Caco-2 (cell line): ENCODE results near the gene NEMP1. TPM values are rescaled to one million over a fixed set of nuclear protein-coding genes. Genes with fewer than 3 reads are reported as not detected.

Experiments
- BruUV-seq: library from RNA; stranded (reverse); fragments of 400-500 nt; replicated peaks from 2 replicates; lab custom pipeline; 2021; lab: Mats Ljungman, UMichigan
- CTCF ChIA-PET: fragments of 300-600 bp; sonication (Branson Sonifier 250); formaldehyde crosslinking; loops from one replicate; lab custom pipeline; 2022; ENCODE audit warnings: antibody characterized with exemption; lab: Charles Lee
- POLR2A ChIA-PET: fragments of 300-600 bp; sonication (Branson Sonifier 250); formaldehyde crosslinking; loops from one replicate; lab custom pipeline; 2022; ENCODE audit warnings: antibody characterized with exemption; lab: Charles Lee
- DNase-seq, 2 experiments: peaks; one replicate each; pipeline versions ENCODE4 v3.0.0 to v3.0.0-alpha.2; 2020 to 2022
- H3K27me3 ChIP-seq: replicated peaks from 2 replicates; pipeline ENCODE4 v1.6.0; 2011; ENCODE audit warnings: low read length; ENCODE audit not compliant: control insufficient read depth, insufficient read depth
- H3K36me3 ChIP-seq: 2 replicates; pipeline ENCODE4 v1.5.1; 2011; ENCODE audit warnings: low read length; ENCODE audit not compliant: control insufficient read depth, insufficient read depth
- H3K4me1 ChIP-seq: fragments of 250-450 bp; sonication (Bioruptor Pico); 2 replicates; pipeline ENCODE4 v1.5.1; 2020; ENCODE audit warnings: mild to moderate bottlenecking
- H3K4me3 ChIP-seq: 2 replicates; pipeline ENCODE4 v1.5.1; 2011; ENCODE audit warnings: low read depth, mild to moderate bottlenecking, control low read depth, low read length
- H3K9me3 ChIP-seq: fragments of 250-450 bp; sonication (Bioruptor Pico); 2 replicates; pipeline ENCODE4 v1.5.1; 2020; ENCODE audit warnings: mild to moderate bottlenecking, moderate library complexity
- H3K27ac Mint-ChIP-seq: one replicate; pipeline ENCODE4 v1.8.0; 2022; ENCODE audit warnings: mixed read lengths; ENCODE audit not compliant: unreplicated experiment
- H3K27me3 Mint-ChIP-seq: one replicate; pipeline ENCODE4 v1.8.0; 2022; ENCODE audit warnings: mixed read lengths; ENCODE audit not compliant: insufficient read depth, unreplicated experiment
- H3K36me3 Mint-ChIP-seq: one replicate; pipeline ENCODE4 v1.8.0; 2022; ENCODE audit warnings: mild to moderate bottlenecking, mixed read lengths; ENCODE audit not compliant: insufficient read depth, unreplicated experiment
- H3K4me1 Mint-ChIP-seq: one replicate; pipeline ENCODE4 v1.8.0; 2022; ENCODE audit warnings: low read depth, mixed read lengths; ENCODE audit not compliant: unreplicated experiment
- H3K4me3 Mint-ChIP-seq: one replicate; pipeline ENCODE4 v1.8.0; 2022; ENCODE audit warnings: mild to moderate bottlenecking, moderate library complexity, mixed read lengths; ENCODE audit not compliant: unreplicated experiment
- H3K9me3 Mint-ChIP-seq: one replicate; pipeline ENCODE4 v1.8.0; 2022; ENCODE audit warnings: mixed read lengths; ENCODE audit not compliant: unreplicated experiment
- CTCF ChIP-seq, 2 experiments: fragments of 200-600 bp in 1 of 2; IDR thresholded peaks; 1 replicate in 1 of 2; 2 replicates in 1 of 2; pipeline versions ENCODE4 v1.5.1 to v1.8.0; 2011 to 2022; ENCODE audit warnings: antibody characterized with exemption in 1 of 2, control low read depth in 1 of 2, inconsistent platforms in 1 of 2, low read depth in 1 of 2, low read length in 1 of 2, mild to moderate bottlenecking in 1 of 2, moderate library complexity in 1 of 2; ENCODE audit not compliant: insufficient read depth in 1 of 2, severe bottlenecking in 1 of 2, unreplicated experiment in 1 of 2
- intact Hi-C: fragments of 100-400 bp; cut with micrococcal nuclease; formaldehyde crosslinking; loops from one replicate; pipeline ENCODE4 v1.10.0; 2022; ENCODE audit not compliant: unreplicated experiment
- total RNA-seq: library from RNA; stranded (reverse); gene quantifications from 2 replicates; pipeline ENCODE4 v1.2.3, GENCODE V29; 2022

Gene NEMP1
- total RNA-seq, 1 experiment from 2014 or later: 40.1 TPM

GRCh38 chr12:57119294-57120085, 40.9 kb upstream of the NEMP1 start:
- no peaks in the 10 kb centered on the region for H3K27me3 ChIP-seq
- no peaks in the 10 kb centered on the region for H3K36me3 Mint-ChIP-seq
- H3K4me3 Mint-ChIP-seq: no peak overlapping the region
- ChIA-PET POLR2A (no interaction called here), CTCF (interaction anchor here (0.7 kb wide), 1 partner anchor 790 kb away, joined by 6 read pairs; no protein-coding TSS in a partner anchor)
- no peaks in the 10 kb centered on the region for H3K36me3 ChIP-seq
- H3K4me3 ChIP-seq: no peak overlapping the region
- peaks cover 3% of the 10 kb centered on the region for H3K27me3 Mint-ChIP-seq
- DNase-seq: no peak
- no peak for TF ChIP-seq CTCF (IDR thresholded peaks at IDR 0.05; ENCODE audit: insufficient read depth in 1 of 2, low read depth in 1 of 2, low read length in 1 of 2, severe bottlenecking in 1 of 2, unreplicated experiment in 1 of 2)
- H3K9me3 Mint-ChIP-seq: peaks cover 12% of the 10 kb centered on the region
- BruUV-seq: no TSS peak
- H3K4me1 ChIP-seq: no peaks in the 10 kb centered on the region
- H3K4me1 Mint-ChIP-seq: no peaks in the 10 kb centered on the region
- intact Hi-C loops: no loop called here
- H3K27ac Mint-ChIP-seq: no peak overlapping the region
- H3K9me3 ChIP-seq: no peaks in the 10 kb centered on the region

- POLR2A ChIA-PET: no interaction called here
Measured at GRCh38 chr12:57118711-57119271, 40.2 kb upstream of the NEMP1 start.

More at GRCh38 chr12:57118711-57119271, 40.2 kb upstream of the NEMP1 start:
- H3K9me3 Mint-ChIP-seq: peaks cover 5% of the 10 kb centered on the region
- no peak overlapping the region for H3K4me3 ChIP-seq
- H3K4me3 Mint-ChIP-seq: no peak overlapping the region
- no peaks in the 10 kb centered on the region for H3K4me1 ChIP-seq
- H3K27me3 ChIP-seq: no peaks in the 10 kb centered on the region
- peaks cover 3% of the 10 kb centered on the region for H3K27me3 Mint-ChIP-seq
- no peaks in the 10 kb centered on the region for H3K9me3 ChIP-seq
- no TSS peak for BruUV-seq
- no peak overlapping the region for H3K27ac Mint-ChIP-seq
- no peaks in the 10 kb centered on the region for H3K36me3 Mint-ChIP-seq
- intact Hi-C loops: no loop called here
- H3K36me3 ChIP-seq: no peaks in the 10 kb centered on the region
- no peak for DNase-seq
- CTCF ChIA-PET: interaction anchor here (0.6 kb wide), 1 partner anchor 52 kb away, joined by 3 read pairs; no protein-coding TSS in a partner anchor
- no peaks in the 10 kb centered on the region for H3K4me1 Mint-ChIP-seq
- no peak for TF ChIP-seq CTCF (IDR thresholded peaks at IDR 0.05; ENCODE audit: insufficient read depth in 1 of 2, low read depth in 1 of 2, low read length in 1 of 2, severe bottlenecking in 1 of 2, unreplicated experiment in 1 of 2)
